ENCODE results near the gene CA11. TPM values are rescaled to one million over a fixed set of nuclear protein-coding genes. Genes with fewer than 3 reads are reported as not detected.

The CA11 gene
- total and polyA plus RNA-seq, 9 of the 15 experiments (the other 6 are each of a cell fraction or from before 2014, with no cell fraction given): 2.9 to 19.9 (median 8.3) TPM

DNA sequence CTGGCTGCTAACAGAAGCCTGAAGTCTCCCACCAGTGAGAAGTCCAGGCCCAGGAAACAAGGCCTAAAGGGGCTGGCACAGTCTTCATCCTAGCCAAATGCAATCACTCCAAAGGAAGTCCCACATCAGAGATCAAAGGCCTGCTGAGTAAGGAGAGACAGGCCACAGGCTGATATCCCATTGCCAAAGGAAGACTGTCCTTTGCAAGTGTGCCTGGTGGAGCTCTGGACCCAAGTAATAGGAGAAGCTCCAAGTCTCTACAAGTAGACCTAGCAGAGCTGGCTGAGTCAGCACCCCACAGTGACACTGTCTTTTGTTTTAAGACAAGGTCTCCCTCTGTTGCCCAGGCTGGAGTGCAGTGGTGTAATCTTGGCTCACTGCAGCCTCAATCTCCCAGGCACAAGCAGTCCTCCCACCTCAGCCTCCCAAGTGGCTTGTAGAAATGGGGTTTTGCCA lies 13.3 kb downstream of the CA11 start (continued):
- TF ChIP-seq SAFB2 (IDR thresholded peaks at IDR 0.05; ENCODE audit: borderline replicate concordance, low read depth, low read length, severe bottlenecking) (no peak), ZKSCAN8 (CRISPR knock-in tag; IDR thresholded peaks at IDR 0.05) (no peak), PCBP2 (IDR thresholded peaks at IDR 0.05; ENCODE audit: low read depth, low read length, poor library complexity, severe bottlenecking) (no peak), ATF7 (IDR thresholded peaks at IDR 0.05) (0 out of 2 replicates have a peak, but pooled peaks have one; percentile 19), PRMT5 (CRISPR knock-in tag; IDR thresholded peaks at IDR 0.05) (no peak), NR1H2 (CRISPR knock-in tag; IDR thresholded peaks at IDR 0.05) (no peak), KDM5B (IDR thresholded peaks at IDR 0.05; ENCODE audit: insufficient replicate concordance, low read depth, low read length) (peak; percentile 2), RAD21 (CRISPR knock-in tag; conservative IDR thresholded peaks at IDR 0.05 in 1 of 2, IDR thresholded peaks at IDR 0.05 in 1 of 2) (peak; percentile 24 to 53; a peak in 3 of 4 replicates), ZNF766 (CRISPR knock-in tag; conservative IDR thresholded peaks at IDR 0.05) (no peak), POLR2H (tag; IDR thresholded peaks at IDR 0.05; ENCODE audit: low read depth) (no peak), HMG20A (CRISPR knock-in tag; conservative IDR thresholded peaks at IDR 0.05) (no peak), LARP7 (IDR thresholded peaks at IDR 0.05) (no peak), ZNF134 (CRISPR knock-in tag; conservative IDR thresholded peaks at IDR 0.05) (no peak), XRCC4 (IDR thresholded peaks at IDR 0.05; ENCODE audit: extremely low read depth, insufficient read depth, insufficient read length) (no peak), BCL6 (CRISPR knock-in tag; IDR thresholded peaks at IDR 0.05) (no peak), ZNF239 (CRISPR knock-in tag; IDR thresholded peaks at IDR 0.05) (no peak), CREBBP (IDR thresholded peaks at IDR 0.05; ENCODE audit: low read depth, low read length) (no peak), JUND (IDR thresholded peaks at IDR 0.05; ENCODE audit: borderline replicate concordance, low read depth, low read length) (peak; percentile 62; the same call in 1 of the 2 replicates), JUND (tag; IDR thresholded peaks at IDR 0.05; ENCODE audit: borderline replicate concordance, low read depth, low read length) (no peak; the same call in 2 of the 3 replicates), PHTF2 (CRISPR knock-in tag; IDR thresholded peaks at IDR 0.05) (no peak), MAZ (CRISPR knock-in tag; conservative IDR thresholded peaks at IDR 0.05 in 1 of 2, IDR thresholded peaks at IDR 0.05 in 1 of 2) (peak in 1 of 2 experiments; percentile 19; a peak in 1 of 4 replicates), MAFK (IDR thresholded peaks at IDR 0.05; ENCODE audit: low read length) (peak; percentile 87), ZNF165 (CRISPR knock-in tag; IDR thresholded peaks at IDR 0.05; ENCODE audit: borderline replicate concordance) (no peak), COPS2 (conservative IDR thresholded peaks at IDR 0.05) (no peak)
- TF ChIP-seq, protein P1, sequence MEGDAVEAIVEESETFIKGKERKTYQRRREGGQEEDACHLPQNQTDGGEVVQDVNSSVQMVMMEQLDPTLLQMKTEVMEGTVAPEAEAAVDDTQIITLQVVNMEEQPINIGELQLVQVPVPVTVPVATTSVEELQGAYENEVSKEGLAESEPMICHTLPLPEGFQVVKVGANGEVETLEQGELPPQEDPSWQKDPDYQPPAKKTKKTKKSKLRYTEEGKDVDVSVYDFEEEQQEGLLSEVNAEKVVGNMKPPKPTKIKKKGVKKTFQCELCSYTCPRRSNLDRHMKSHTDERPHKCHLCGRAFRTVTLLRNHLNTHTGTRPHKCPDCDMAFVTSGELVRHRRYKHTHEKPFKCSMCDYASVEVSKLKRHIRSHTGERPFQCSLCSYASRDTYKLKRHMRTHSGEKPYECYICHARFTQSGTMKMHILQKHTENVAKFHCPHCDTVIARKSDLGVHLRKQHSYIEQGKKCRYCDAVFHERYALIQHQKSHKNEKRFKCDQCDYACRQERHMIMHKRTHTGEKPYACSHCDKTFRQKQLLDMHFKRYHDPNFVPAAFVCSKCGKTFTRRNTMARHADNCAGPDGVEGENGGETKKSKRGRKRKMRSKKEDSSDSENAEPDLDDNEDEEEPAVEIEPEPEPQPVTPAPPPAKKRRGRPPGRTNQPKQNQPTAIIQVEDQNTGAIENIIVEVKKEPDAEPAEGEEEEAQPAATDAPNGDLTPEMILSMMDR (IDR thresholded peaks at IDR 0.05 in 2 of 3, conservative IDR thresholded peaks at IDR 0.05 in 1 of 3; ENCODE audit: insufficient read depth in 2 of 3, low read depth in 1 of 3, low read length in 3 of 3): peak; percentile 10 to 45 (median 24); a peak in 3 of 6 replicates
- TF ChIP-seq, protein P2, sequence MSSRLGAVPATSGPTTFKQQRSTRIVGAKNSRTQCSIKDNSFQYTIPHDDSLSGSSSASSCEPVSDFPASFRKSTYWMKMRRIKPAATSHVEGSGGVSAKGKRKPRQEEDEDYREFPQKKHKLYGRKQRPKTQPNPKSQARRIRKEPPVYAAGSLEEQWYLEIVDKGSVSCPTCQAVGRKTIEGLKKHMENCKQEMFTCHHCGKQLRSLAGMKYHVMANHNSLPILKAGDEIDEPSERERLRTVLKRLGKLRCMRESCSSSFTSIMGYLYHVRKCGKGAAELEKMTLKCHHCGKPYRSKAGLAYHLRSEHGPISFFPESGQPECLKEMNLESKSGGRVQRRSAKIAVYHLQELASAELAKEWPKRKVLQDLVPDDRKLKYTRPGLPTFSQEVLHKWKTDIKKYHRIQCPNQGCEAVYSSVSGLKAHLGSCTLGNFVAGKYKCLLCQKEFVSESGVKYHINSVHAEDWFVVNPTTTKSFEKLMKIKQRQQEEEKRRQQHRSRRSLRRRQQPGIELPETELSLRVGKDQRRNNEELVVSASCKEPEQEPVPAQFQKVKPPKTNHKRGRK (tag; IDR thresholded peaks at IDR 0.05): no peak

Measured in K562 (cell line).